GM19328 (cell line): ENCODE data around the gene TRAPPC8.
"Not testable (repeated sequence)": the region's sequence is repeated elsewhere in the genome, so short reads cannot be mapped to it uniquely, and the experiment has no call there.

Experiments used
- ATAC-seq: cut with Tn5 transposase; IDR thresholded peaks from one replicate; pipeline ENCODE4 v1.9.1; 2021; ENCODE audit warnings: mild to moderate bottlenecking, moderate library complexity; ENCODE audit not compliant: unreplicated experiment

Gene TRAPPC8, protein sequence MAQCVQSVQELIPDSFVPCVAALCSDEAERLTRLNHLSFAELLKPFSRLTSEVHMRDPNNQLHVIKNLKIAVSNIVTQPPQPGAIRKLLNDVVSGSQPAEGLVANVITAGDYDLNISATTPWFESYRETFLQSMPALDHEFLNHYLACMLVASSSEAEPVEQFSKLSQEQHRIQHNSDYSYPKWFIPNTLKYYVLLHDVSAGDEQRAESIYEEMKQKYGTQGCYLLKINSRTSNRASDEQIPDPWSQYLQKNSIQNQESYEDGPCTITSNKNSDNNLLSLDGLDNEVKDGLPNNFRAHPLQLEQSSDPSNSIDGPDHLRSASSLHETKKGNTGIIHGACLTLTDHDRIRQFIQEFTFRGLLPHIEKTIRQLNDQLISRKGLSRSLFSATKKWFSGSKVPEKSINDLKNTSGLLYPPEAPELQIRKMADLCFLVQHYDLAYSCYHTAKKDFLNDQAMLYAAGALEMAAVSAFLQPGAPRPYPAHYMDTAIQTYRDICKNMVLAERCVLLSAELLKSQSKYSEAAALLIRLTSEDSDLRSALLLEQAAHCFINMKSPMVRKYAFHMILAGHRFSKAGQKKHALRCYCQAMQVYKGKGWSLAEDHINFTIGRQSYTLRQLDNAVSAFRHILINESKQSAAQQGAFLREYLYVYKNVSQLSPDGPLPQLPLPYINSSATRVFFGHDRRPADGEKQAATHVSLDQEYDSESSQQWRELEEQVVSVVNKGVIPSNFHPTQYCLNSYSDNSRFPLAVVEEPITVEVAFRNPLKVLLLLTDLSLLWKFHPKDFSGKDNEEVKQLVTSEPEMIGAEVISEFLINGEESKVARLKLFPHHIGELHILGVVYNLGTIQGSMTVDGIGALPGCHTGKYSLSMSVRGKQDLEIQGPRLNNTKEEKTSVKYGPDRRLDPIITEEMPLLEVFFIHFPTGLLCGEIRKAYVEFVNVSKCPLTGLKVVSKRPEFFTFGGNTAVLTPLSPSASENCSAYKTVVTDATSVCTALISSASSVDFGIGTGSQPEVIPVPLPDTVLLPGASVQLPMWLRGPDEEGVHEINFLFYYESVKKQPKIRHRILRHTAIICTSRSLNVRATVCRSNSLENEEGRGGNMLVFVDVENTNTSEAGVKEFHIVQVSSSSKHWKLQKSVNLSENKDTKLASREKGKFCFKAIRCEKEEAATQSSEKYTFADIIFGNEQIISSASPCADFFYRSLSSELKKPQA (N-terminal part only)

DNA sequence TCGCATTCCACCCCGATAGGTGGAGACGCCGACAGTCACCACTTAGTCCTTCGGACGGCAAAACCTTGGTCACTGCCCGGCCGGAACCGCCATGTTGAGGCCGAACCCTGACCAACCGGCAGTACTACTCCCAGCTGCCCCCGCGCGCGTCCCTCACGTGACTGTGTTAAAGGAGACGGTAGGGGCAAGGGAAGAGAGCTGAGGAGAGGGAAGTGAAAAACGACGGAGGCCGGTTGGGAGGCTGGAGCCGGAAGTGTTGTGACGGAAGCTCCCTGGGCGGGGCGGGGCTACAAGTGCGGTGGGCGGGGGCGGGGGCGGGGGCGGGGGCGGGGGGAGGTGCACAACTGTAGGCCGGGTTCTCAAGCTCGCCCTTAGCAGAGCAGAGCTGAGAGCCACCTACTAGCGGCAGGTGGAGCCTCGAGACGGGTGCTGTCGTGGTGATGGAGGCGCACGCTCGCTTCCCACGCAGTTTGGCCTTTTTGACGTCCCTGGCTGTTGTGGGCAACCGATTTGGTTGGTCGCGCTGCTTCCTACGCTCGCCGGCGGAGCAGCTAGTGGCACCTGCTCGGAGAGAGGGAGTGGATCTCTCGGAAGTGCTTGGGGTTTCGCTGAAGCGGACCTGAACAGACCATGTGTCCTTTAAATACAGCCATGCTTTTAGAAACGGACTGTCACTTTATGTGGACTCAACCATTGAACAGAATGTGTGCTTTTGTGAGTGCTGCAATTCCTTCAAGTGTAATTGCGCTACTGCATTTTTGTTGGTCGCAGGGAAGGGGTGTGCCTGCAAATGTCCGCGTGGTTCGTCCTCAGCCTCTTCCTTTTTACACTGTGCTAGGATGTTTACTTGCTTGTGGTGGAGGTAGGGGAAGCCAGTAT is at the start of gene TRAPPC8:
Gene TRAPPC8 (minus strand): TSS at position 130 of the 879 bp plus-strand sequence. CDS start 364 bp downstream, outside the sequence.
- ATAC-seq: peak; percentile 78

DNA sequence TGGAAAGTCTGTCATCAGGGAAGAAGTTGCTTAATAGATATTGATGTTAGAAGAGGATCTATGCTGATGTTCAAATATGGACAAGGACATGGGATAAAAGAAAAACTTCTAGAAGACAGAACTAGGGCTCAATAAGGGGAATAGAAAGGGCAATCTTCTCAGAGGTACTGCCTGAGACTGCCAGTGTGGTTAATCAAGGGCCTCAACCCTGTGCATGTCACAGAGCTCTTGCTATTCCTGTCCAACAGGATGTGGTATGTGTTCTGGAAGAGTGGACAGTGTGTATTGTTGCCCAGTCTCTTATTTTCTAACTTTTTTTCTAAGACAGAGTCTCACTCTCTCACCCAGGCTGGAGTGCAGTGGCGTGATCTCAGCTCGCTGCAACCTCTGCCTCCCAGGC is 47.9 kb upstream of the TRAPPC8 start:
- peak; percentile 99 for ATAC-seq

DNA sequence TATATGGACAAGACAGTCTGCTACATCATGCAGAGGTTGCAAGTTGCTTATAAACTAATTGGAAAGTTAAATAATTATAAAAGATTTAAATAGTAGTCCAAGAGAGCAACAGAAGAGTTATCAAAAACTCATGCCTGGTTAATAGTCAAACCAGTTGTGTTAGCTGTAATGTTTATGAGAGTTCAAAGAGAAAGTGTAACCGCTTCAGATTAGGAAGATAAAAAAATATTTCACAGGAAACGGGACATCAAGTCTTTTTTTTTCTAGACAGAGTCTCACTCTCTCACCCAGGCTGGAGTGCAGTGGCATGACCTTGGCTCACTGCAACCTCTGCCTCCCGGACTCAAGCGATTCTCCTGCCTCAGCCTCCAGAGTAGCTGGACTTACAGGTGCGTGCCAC is 41.0 kb upstream of the TRAPPC8 start:
- no peak for ATAC-seq

DNA sequence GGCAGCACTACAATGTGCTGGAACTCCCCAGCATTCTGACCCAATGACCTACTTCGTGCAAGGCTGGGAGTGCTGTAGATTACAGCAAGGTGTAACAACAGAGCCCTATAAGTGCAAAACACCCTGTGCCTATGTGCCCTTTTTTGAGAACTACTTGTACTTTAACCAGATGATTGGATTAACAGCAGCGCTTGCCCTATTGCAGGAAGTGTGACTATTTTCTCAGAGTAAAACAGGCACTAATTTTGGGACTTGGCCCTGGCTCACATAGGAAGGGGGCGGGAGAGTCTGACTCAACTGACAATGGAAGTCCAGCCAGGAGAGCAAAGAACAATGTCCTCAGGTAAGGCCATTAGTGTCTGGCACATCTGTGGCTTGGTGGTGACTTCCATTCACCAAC is 40.1 kb upstream of the TRAPPC8 start:
- ATAC-seq: no peak

DNA sequence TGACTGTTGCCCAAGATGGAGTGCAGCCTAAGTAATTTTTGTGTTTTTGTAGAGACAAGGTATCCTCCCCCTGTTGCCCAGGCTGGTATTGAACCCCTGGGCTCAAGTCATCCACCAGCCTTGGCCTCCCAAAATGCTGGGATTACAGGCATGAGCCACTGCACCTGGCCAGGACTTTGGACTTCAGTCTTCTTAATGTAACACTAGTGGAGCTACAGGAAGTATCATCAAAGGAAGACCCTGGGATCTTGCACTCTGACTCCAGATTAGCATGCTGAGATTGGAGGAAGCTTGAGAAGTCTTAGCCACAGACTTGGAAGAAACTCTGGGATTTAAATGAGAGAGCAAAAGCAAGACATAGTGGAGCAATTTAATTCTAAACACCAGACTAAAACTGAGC is 37.9 kb upstream of the TRAPPC8 start:
- no peak for ATAC-seq

DNA sequence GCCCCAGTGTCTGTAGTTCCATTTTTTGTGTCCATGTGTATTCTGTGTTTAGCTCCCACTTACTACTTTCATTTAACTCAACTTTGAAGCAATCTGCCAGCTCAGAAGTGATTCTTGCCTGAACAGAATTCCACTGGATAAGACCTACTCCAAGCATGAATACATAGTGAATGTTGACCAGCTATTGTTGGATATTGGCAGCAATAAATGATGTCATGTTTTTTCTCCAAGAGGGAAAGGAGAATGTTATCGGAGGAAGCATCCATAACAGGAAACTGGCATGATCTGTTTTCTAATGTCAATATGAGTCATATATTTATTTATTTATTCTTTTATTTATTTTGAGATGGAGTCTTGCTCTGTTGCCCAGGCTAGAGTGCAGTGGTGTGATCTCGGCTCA is 36.8 kb upstream of the TRAPPC8 start:
- no peak for ATAC-seq

DNA sequence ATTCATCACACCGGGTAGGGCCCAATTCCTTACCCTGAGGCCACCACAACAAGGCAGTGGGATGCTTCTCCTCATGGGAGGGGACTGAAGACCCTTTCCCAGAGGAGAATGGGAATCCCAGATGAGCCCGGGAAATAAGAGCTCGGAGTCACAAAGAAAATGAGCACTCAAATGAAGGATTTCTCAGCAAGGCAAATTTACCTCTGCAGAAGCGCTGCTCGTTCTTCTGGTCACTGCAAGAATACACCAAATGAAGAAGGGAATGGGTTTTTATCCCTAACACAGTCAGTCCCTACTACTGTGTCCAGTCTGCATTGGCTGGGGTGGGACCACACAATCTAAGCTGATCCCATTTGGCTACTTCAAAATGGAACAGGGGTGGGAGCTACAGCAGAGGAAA is 35.7 kb upstream of the TRAPPC8 start:
- ATAC-seq: no peak

DNA sequence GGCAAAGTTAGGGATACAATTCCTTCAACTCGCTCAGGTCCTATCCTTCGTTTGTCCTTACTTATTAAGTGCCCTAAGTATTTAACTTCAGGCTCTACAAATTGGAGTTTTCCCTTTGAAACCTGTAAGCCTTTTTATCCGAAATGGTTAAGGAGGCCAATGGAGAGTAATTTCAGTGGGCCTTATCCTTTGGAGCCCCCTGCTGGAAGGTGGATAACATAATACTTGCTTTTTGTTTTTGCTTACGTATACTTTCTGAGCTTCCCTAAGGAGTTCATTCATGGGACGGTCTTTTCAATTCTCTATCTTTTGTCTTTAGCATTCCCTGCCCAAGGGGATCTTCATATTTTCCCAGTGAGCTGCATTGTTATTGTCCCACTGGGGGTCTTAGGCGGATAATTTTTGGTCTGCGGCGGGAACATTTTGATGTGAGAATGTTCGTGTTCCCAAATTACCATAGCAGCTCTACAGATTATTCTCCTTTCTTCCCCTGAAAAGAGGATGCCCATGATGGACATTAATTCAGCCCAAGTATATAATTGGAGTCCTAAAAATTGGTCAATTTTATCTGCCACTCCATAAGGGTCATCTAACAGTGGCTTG is 34.4 kb upstream of the TRAPPC8 start:
- ATAC-seq: no peak

DNA sequence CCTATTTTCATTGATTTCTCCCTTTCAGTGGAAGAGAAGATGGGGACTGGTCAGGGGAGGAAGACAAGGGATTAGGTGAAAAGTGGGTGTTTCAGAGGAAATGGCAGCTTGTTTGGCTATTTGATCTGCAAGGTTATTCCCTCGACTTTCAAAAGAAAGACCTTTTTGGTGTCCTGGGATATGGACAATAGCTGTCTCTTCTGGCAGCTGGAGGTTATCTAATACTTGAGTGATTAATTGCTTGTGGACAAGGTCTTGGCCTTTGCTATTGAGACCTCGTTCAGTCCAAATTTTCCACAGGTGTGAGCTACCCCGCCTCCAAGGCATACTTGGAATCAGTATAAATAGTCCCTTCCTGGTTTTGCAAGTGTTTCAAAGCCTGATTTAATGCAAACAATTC is 33.3 kb upstream of the TRAPPC8 start:
- no peak for ATAC-seq

DNA sequence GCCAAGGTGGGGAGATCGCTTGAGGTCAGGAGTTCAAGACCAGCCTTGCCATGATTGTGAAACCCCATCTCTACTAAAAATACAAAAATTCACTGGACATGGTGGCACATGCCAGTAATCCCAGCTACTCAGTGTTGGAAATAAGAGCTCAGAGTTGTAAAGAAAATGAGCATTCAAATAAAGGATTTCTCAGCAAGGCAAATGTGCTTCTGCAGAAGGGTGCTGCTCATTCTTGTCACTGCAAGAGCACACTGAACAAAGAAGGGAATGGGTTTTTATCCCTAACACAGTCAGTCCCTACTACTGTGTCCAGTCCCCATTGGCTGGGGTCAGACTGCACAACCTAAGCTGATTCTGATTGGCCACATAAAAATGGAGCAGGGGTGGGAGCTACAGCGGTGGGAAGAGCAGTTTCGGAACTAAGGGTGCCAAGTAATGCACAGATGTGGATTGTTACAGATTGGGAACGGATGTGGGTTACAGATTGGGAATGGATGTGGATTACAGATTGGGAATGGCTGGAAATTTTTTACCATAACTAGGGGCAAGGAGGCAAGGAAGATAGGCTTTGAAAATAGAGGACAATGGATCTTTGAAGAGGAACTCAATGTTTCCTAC is 31.1 kb upstream of the TRAPPC8 start:
- no peak for ATAC-seq

DNA sequence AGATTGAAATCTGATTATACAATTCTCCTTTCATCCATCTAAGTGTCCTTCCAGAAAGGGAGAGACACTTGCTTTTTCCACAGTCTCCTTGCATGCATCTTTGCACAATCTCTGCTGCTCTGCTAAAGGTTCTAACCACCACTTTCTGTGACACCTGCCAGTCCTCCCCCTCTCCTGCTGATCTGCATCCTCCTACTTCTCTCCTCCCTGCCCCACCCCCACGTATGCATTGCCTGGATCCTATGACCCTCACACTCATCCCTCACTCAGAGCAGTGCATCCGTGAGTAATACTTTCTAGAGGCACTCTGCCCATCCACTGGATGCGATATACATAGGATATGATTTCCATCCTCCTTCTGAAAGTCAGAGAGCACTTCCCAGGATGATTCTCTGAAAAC is 27.7 kb upstream of the TRAPPC8 start:
- no peak for ATAC-seq

DNA sequence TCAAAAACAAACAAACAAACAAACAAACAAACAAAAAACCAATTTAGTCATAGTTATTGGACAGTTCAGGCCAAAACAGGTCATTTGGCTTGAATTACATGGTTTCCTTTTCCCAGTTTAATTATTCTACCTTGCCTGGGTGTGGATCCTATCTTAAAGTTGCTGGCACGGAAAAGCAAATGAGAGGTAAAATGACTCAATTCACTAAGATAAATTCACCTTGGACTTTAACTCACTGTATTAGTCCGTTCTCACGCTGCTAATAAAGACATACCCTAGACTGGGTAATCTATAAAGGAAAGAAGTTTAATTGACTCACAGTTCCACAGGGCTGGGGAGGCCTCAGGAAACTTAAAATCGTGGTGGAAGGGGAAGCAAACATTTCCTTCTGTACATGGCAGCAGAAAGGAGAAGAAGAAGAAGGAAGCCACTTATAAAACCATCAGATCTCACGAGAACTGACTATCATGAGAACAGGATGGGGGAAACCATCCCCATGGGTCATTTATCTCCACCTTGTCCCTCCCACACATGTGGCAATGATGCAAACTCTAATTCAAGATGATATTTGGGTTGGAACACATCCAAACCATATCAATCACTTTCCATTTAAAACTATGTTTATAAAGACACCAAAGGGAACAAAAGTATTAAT is 22.5 kb upstream of the TRAPPC8 start:
- ATAC-seq: no peak

DNA sequence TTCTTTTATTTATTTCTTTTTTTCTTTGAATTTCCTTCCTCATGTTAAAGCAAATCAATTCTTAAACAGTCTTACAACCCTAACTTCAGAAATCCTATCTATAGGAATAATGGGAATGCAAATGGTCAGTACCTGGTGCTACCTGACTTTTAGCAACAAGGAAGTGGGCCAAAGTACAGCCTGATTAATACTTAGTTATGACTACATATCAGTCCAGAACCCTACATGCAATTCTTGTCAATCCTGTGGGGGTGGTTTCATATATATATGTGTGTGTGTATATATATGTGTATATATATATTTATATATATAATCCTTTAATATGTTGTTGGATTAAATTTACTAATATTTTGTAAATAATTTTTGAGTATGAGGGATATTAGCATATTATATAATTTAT is 14.8 kb upstream of the TRAPPC8 start:
- no peak for ATAC-seq

DNA sequence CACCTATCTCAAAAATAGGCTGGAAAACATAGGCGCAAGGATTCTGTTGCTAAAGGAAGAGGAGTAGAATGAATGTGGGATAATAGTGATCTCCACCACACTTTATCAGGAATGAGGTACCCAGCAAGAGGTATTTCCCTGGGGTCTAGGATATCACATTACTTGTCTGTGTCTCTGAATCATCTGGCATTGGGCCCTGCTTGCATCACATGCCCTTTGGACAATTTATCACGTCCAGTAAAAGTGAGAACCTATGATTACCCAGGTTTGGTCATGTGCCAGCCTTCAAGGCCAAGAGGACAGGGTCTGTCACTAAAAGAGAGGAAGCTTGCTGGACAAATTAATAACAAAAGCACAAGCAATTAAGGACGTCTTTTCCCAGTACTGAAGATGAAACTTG is 11.4 kb upstream of the TRAPPC8 start:
- ATAC-seq: no peak

DNA sequence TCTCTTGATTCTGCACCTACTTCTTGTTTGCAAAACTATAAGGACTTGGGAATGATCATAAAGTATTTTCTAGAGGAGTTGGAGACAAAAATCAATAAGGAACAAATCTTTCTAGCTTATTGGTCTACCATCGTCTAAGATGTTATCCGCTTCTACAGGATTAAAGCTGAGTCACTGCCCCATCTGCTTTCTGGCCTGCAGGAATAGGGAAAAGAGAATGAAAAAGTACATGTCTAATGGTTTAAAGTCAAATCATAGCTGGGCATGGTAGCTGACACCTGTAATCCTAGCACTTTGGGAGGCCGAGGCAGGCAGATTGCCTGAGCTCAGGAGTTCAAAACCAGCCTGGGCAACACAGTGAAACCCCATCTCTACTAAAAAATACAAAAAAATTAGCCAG is 10.8 kb upstream of the TRAPPC8 start:
- not testable (repeated sequence) for ATAC-seq

DNA sequence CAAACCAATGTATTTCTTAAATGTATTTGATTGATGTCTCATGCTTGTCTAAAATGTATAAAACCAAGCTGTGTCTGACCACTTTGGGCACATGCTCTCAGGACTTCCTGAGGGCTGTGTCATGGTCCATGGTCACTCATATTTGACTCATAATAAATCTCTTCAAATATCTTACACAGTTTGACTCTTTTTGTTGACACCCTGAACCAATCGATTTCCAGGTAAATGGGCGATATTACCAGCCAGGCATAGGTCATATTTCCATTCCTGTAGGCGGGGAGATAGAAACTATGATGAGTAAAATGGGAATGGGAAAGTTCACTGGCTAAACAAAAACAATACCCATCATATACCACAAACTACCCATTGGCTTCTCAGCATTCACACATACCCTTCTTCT is 9.3 kb upstream of the TRAPPC8 start:
- ATAC-seq: no peak

DNA sequence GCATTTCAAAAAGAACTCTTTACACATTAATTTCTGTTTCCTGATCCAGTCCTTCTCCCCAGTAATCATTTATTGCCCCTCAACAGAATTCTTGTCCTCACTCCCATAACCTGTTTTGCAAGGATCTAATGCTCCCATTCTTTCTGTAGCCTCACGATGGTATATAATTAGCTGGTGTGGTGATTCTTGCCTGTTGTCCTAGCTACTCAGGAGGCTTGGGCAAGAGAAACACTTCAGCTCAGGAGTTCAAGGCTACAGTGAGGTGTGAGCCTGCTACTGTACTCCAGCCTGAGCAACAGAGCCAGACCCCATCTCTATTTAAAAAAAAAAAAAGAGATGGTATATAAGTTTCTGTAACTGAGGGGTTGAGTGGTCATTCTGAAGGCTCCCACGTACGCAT is 7.7 kb upstream of the TRAPPC8 start:
- ATAC-seq: no peak

DNA sequence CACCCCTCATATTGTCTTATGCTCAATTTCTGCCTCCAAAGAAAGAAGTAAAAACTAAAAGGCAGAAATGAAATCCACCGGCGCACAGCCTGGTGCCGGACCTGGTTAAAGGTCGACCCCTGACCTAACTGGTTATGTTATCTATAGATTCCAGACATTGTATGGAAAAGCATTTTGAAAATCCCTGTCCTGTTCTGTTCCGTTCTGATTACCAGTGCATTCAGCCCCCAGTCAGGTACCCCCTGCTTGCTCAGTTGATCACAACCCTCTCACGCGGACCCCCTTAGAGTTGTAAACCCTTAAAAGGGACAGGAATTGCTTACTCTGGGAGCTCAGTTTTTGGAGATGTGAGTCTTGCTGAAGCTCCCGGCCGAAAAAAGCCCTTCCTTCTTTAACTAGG is 5.4 kb upstream of the TRAPPC8 start:
- ATAC-seq: not testable (repeated sequence)
